A549 (cell line): Measurements from ENCODE around the gene PCDHB13.

Experiments
- BHLHE40 ChIP-seq: IDR thresholded peaks from 2 replicates; pipeline ENCODE4 v1.6.1; 2012; ENCODE audit warnings: low read depth, low read length, inconsistent platforms
- CTCF ChIP-seq: fragments of >200 bp; sonication (Bioruptor Twin); formaldehyde crosslinking; IDR thresholded peaks from 3 replicates; pipeline ENCODE4 v1.5.1; 2016
- HDAC2 ChIP-seq: fragments of 200-600 bp; sonication (generic); IDR thresholded peaks from 2 replicates; pipeline ENCODE4 v1.6.1; 2016
- JUNB ChIP-seq: fragments of >200 bp; sonication (Bioruptor Twin); formaldehyde crosslinking; IDR thresholded peaks from 2 replicates; pipeline ENCODE4 v1.6.1; 2016
- POLR2A ChIP-seq: IDR thresholded peaks from 2 replicates; pipeline ENCODE4 v1.6.1; 2012; ENCODE audit warnings: mild to moderate bottlenecking, low read length
- POLR2AphosphoS2 ChIP-seq: conservative IDR thresholded peaks from 2 replicates; pipeline ENCODE4 v1.6.1; 2012; ENCODE audit warnings: low read length, improper control_type of control experiment, inconsistent platforms

DNA sequence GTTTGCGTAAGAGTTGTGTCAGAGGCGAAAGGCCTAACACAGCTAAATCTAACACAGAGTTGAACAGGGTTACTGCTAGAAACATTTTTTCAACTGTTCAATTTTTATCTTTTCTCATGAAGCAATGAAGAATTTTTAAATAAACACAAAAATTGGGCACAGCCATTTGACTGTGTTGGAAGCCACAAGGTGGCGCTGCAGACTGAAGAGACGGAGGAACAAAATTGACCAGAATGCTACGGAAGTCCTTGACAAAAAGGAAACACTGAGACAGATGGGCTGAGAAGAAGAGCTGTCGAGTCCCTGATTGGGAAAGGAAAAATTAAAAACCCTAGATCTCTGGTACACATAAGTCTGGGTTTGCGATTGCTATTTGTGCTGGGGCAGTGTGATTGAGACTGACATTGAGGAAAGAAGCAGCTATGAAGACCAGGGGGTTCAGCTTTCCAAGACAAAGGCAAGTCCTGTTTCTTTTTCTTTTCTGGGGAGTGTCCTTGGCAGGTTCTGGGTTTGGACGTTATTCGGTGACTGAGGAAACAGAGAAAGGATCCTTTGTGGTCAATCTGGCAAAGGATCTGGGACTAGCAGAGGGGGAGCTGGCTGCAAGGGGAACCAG lies 26.7 kb upstream of the PCDHB13 start, which contains the start of gene PCDHB9:
- no peak for TF ChIP-seq JUNB
- TF ChIP-seq POLR2A, result no peak
- no peak for TF ChIP-seq HDAC2
- no peak; the same call in 2 of the 3 replicates for TF ChIP-seq CTCF
- no peak for TF ChIP-seq POLR2AphosphoS2
- TF ChIP-seq BHLHE40, result no peak
